ELF-1 (cell line): ENCODE measurements around the gene NKTR.

Experiments
- DNase-seq: peaks from one replicate; pipeline ENCODE4 v3.0.0-alpha.2; 2016; ENCODE audit warnings: low read depth, low spot score

The NKTR gene

GRCh38 chr3:42694366-42694765, 93.9 kb downstream of the NKTR start:
- no peak for DNase-seq

DNA sequence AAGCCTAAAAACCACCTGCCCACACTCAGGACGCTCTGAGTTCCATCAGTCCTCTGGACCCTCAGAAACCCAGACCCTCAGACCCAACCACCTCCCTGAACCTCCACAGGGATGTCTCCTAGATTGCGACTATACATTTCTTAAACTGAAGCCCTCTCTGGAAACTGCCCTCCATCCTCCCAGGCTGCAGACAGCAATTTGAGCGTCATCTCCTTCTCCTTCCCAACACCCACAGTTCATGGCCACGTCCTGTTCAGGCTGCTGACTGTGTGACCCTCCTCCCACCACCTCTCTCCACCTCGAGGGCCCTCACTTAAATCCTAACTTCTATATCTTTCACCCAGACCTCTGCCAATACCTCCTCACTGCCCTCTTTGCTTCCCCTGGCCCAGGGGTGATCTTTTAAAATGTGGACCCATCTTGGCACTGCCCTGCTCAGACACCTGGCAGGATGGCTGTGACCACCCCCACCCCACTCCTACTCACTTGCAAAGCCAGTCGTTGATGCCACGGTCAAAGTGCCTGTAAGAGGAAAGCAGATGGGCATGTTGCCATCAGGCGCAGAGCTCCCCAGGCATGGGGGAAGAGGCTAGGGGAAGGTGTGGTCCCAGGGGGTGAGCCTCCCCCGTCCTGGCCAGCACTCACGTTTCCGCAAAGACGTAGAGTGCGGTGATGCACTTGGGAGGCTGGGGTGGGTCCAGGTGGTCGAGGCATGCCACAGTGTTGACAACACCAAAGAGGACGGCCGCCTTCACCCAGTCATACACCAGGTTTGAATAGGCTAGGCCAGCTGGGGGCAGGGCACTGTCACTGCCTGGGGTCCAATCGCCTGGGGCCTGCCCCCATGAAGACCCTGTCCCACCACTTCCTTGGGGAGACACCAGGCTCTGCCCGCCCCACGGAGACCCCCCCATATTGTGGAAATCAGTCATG, 96.1 kb downstream of the NKTR start:
- no peak for DNase-seq

DNA sequence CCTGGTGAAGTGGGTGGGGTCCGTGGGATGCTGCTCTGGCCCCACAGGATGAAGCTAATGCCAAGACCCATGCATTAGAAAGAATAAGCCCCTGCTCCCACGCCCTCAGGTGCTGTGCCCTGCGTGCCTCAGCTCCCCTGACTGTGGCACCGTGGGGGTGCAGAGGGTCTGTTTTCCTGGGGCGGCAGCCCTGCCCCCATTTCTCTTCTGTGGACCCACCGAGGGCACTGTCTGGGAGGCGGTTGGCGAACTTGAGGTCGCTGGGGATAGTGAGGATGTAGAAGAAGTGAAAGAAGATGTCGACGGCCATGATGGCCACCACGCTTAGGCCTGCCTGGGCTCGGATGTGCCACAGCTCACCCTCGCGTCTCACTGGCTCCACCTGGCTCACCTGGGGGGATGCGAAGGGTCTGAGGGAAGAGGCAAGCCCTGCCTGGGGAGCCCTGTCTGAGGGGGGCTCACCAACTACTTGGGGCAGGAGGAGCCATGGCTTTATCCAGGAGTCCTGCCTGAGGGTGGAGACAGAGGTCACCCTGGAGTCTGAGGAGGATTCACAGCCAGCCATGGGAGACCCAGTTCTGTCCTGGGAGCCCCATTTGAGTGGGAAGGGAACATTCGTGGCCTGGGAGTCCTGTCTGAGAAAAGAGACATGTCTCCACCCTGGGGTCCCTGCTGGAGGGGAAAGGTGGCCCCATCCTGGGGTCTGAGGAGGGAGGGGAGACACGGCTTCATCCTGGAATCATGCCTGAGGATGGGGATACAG, 97.0 kb downstream of the NKTR start:
- DNase-seq, result no peak
